ENCODE measurements around the gene IRF8.
"Not testable (repeated sequence)": the region's sequence is repeated elsewhere in the genome, so short reads cannot be mapped to it uniquely, and the experiment has no call there.

Gene IRF8

GRCh38 chr16:85894266-85894665 is 4.7 kb upstream of the IRF8 start:
- Mint-ChIP-seq H3K27me3 (peaks cover 32% of the 10 kb centered on the region), H3K27ac (no peak overlapping the region), H3K4me1 (peaks cover 20% of the 10 kb centered on the region), H3K9me3 (no peaks in the 10 kb centered on the region), H3K36me3 (no peaks in the 10 kb centered on the region), H3K4me3 (no peak overlapping the region)
- CTCF ChIA-PET: interaction anchor here (0.9 to 1.6 kb wide), 2 partner anchors 73 to 75 kb away, joined by 3 to 4 read pairs; no protein-coding TSS in a partner anchor
- no peak for DNase-seq

GRCh38 chr16:85897382-85897781 is 1.6 kb upstream of the IRF8 start:
- H3K4me1 Mint-ChIP-seq: peaks cover 44% of the 10 kb centered on the region
- H3K36me3 Mint-ChIP-seq: peaks cover 7% of the 10 kb centered on the region
- no peaks in the 10 kb centered on the region for H3K9me3 Mint-ChIP-seq
- DNase-seq: no peak
- H3K27ac Mint-ChIP-seq: no peak overlapping the region
- peaks cover 32% of the 10 kb centered on the region for H3K27me3 Mint-ChIP-seq
- H3K4me3 Mint-ChIP-seq: no peak overlapping the region
- CTCF ChIA-PET: interaction anchor here (1.3 to 3.1 kb wide), 3 partner anchors 76 to 90 kb away, joined by 5 to 12 read pairs (median 6); no protein-coding TSS in a partner anchor

- peaks cover 23% of the 10 kb centered on the region for H3K27me3 Mint-ChIP-seq
- CTCF ChIA-PET: interaction anchor here (0.9 to 3.1 kb wide), 5 partner anchors 78 to 90 kb away, joined by 3 to 12 read pairs (median 5); no protein-coding TSS in a partner anchor
- peak overlapping the region; percentile 75 for H3K27ac Mint-ChIP-seq
- H3K4me1 Mint-ChIP-seq: peaks cover 62% of the 10 kb centered on the region
- H3K36me3 Mint-ChIP-seq: peaks cover 19% of the 10 kb centered on the region
- H3K9me3 Mint-ChIP-seq: no peaks in the 10 kb centered on the region
- no peak for DNase-seq
- H3K4me3 Mint-ChIP-seq: peak overlapping the region; percentile 86
Measured at GRCh38 chr16:85899444-85899843, 482 bp downstream of the IRF8 start.

GRCh38 chr16:85900027-85900792 is 1.2 kb downstream of the IRF8 start:
- H3K36me3 Mint-ChIP-seq: peaks cover 22% of the 10 kb centered on the region
- peaks cover 16% of the 10 kb centered on the region for H3K27me3 Mint-ChIP-seq
- peak overlapping the region; percentile 86 for H3K4me3 Mint-ChIP-seq
- H3K9me3 Mint-ChIP-seq: no peaks in the 10 kb centered on the region
- H3K4me1 Mint-ChIP-seq: peaks cover 62% of the 10 kb centered on the region
- CTCF ChIA-PET: interaction anchor here (1.0 to 3.1 kb wide), 3 partner anchors 79 to 89 kb away, joined by 5 to 12 read pairs (median 5); no protein-coding TSS in a partner anchor
- DNase-seq: no peak
- H3K27ac Mint-ChIP-seq: no peak overlapping the region

- CTCF ChIA-PET: interaction anchor here (1.8 to 1.9 kb wide), 2 partner anchors 8 to 86 kb away, joined by 9 to 10 read pairs; no protein-coding TSS in a partner anchor
- Mint-ChIP-seq H3K9me3 (no peaks in the 10 kb centered on the region), H3K4me3 (peak overlapping the region; percentile 86), H3K36me3 (peaks cover 31% of the 10 kb centered on the region), H3K27me3 (peaks cover 9% of the 10 kb centered on the region), H3K4me1 (peaks cover 64% of the 10 kb centered on the region), H3K27ac (peak overlapping the region; percentile 33)
- no peak for DNase-seq
Measured at GRCh38 chr16:85901110-85901509, 2.1 kb downstream of the IRF8 start.

GRCh38 chr16:85901773-85902365 is 2.9 kb downstream of the IRF8 start:
- peak overlapping the region; percentile 89 for H3K27ac Mint-ChIP-seq
- CTCF ChIA-PET: interaction anchor here (1.8 to 2.4 kb wide), 4 partner anchors 9 to 85 kb away, joined by 4 to 21 read pairs (median 10); no protein-coding TSS in a partner anchor
- H3K4me3 Mint-ChIP-seq: peak overlapping the region; percentile 68
- peaks cover 36% of the 10 kb centered on the region for H3K36me3 Mint-ChIP-seq
- H3K9me3 Mint-ChIP-seq: no peaks in the 10 kb centered on the region
- peaks cover 7% of the 10 kb centered on the region for H3K27me3 Mint-ChIP-seq
- H3K4me1 Mint-ChIP-seq: peaks cover 70% of the 10 kb centered on the region
- DNase-seq: no peak

- H3K27ac Mint-ChIP-seq: peak overlapping the region; percentile 89
- peaks cover 7% of the 10 kb centered on the region for H3K27me3 Mint-ChIP-seq
- peak overlapping the region; percentile 68 for H3K4me3 Mint-ChIP-seq
- H3K9me3 Mint-ChIP-seq: no peaks in the 10 kb centered on the region
- CTCF ChIA-PET: interaction anchor here (1.0 to 2.4 kb wide), 5 partner anchors 10 to 85 kb away, joined by 3 to 21 read pairs (median 9); no protein-coding TSS in a partner anchor
- H3K36me3 Mint-ChIP-seq: peaks cover 40% of the 10 kb centered on the region
- DNase-seq: peak; percentile 84
- H3K4me1 Mint-ChIP-seq: peaks cover 69% of the 10 kb centered on the region
Measured at GRCh38 chr16:85902366-85903155, 3.6 kb downstream of the IRF8 start.

- CTCF ChIA-PET: interaction anchor here (0.8 to 2.4 kb wide), 5 partner anchors 31 to 1421 kb away, joined by 3 to 21 read pairs (median 4); no protein-coding TSS in a partner anchor
- H3K36me3 Mint-ChIP-seq: peaks cover 44% of the 10 kb centered on the region
- H3K9me3 Mint-ChIP-seq: no peaks in the 10 kb centered on the region
- peaks cover under 1% of the 10 kb centered on the region for H3K27me3 Mint-ChIP-seq
- no peak for DNase-seq
- H3K4me3 Mint-ChIP-seq: peak overlapping the region; percentile 68
- peaks cover 72% of the 10 kb centered on the region for H3K4me1 Mint-ChIP-seq
- H3K27ac Mint-ChIP-seq: peak overlapping the region; percentile 89
Measured at GRCh38 chr16:85903559-85903958, 4.6 kb downstream of the IRF8 start.

- CTCF ChIA-PET: interaction anchor here (0.6 to 1.1 kb wide), 2 partner anchors 77 to 580 kb away, joined by 3 read pairs; no protein-coding TSS in a partner anchor
- peaks cover 67% of the 10 kb centered on the region for H3K4me1 Mint-ChIP-seq
- DNase-seq: no peak
- no peaks in the 10 kb centered on the region for H3K27me3 Mint-ChIP-seq
- H3K9me3 Mint-ChIP-seq: no peaks in the 10 kb centered on the region
- H3K36me3 Mint-ChIP-seq: peaks cover 49% of the 10 kb centered on the region
- H3K27ac Mint-ChIP-seq: no peak overlapping the region
- no peak overlapping the region for H3K4me3 Mint-ChIP-seq
Measured at GRCh38 chr16:85905110-85906095, 6.4 kb downstream of the IRF8 start.

GRCh38 chr16:85906349-85906748 is 7.4 kb downstream of the IRF8 start:
- CTCF ChIA-PET: interaction anchor here (0.6 to 1.1 kb wide), 2 partner anchors 76 to 581 kb away, joined by 3 read pairs; no protein-coding TSS in a partner anchor
- Mint-ChIP-seq H3K27ac (no peak overlapping the region), H3K4me1 (peaks cover 57% of the 10 kb centered on the region), H3K27me3 (no peaks in the 10 kb centered on the region), H3K9me3 (no peaks in the 10 kb centered on the region), H3K4me3 (no peak overlapping the region), H3K36me3 (peaks cover 54% of the 10 kb centered on the region)
- no peak for DNase-seq

- not testable (repeated sequence) for H3K27me3 Mint-ChIP-seq, H3K27ac Mint-ChIP-seq, DNase-seq, H3K9me3 Mint-ChIP-seq, H3K4me3 Mint-ChIP-seq
- peaks cover 50% of the 10 kb centered on the region for H3K36me3 Mint-ChIP-seq
- CTCF ChIA-PET: interaction anchor here (1.5 kb wide), 1 partner anchor 86 kb away, joined by 7 read pairs; no protein-coding TSS in a partner anchor
- peaks cover 49% of the 10 kb centered on the region for H3K4me1 Mint-ChIP-seq
Measured at GRCh38 chr16:85907231-85907630, 8.3 kb downstream of the IRF8 start.

GRCh38 chr16:85908444-85908843 is 9.5 kb downstream of the IRF8 start:
- CTCF ChIA-PET: no interaction called here
- no peak overlapping the region for H3K4me3 Mint-ChIP-seq
- DNase-seq: no peak
- H3K36me3 Mint-ChIP-seq: peaks cover 52% of the 10 kb centered on the region
- H3K4me1 Mint-ChIP-seq: peaks cover 36% of the 10 kb centered on the region
- no peaks in the 10 kb centered on the region for H3K9me3 Mint-ChIP-seq
- peak overlapping the region; percentile 46 for H3K27ac Mint-ChIP-seq
- H3K27me3 Mint-ChIP-seq: no peaks in the 10 kb centered on the region

All from activated naive CD4-positive, alpha-beta T cell treated with anti-CD3 and anti-CD28 coated beads, Interleukin-2, amount 10 ng/mL, durations not matched to agents 7 days and 5 days (primary cell).